HepG2 (cell line): ENCODE results near the gene MAGEB18. TPM values are rescaled to one million over a fixed set of nuclear protein-coding genes. Genes with fewer than 3 reads are reported as not detected.

Experiments
- CENPX ChIP-seq: sonication (generic); formaldehyde crosslinking; IDR thresholded peaks from 2 replicates; pipeline ENCODE4 v1.9.0; 2021; ENCODE audit warnings: mild to moderate bottlenecking, missing genetic modification reagents, moderate library complexity
- FIP1L1 ChIP-seq: fragments of 200-400 bp; formaldehyde crosslinking; IDR thresholded peaks from 2 replicates; pipeline ENCODE4 v1.6.1; 2018; ENCODE audit warnings: low read depth, mild to moderate bottlenecking, low read length, moderate library complexity, borderline replicate concordance; ENCODE audit not compliant: insufficient read depth
- FLYWCH1 ChIP-seq: sonication (generic); formaldehyde crosslinking; IDR thresholded peaks from 2 replicates; pipeline ENCODE4 v1.8.1; 2023; ENCODE audit warnings: mild to moderate bottlenecking, missing genetic modification reagents
- RFXANK ChIP-seq: IDR thresholded peaks from 2 replicates; pipeline ENCODE4 v1.6.1; 2016
- ZNF615 ChIP-seq: sonication (generic); formaldehyde crosslinking; IDR thresholded peaks from 2 replicates; pipeline ENCODE4 v1.5.0; 2020; ENCODE audit warnings: mild to moderate bottlenecking, missing genetic modification reagents, borderline replicate concordance
- ZNF616 ChIP-seq: sonication (generic); formaldehyde crosslinking; IDR thresholded peaks from 2 replicates; pipeline ENCODE4 v1.5.0; 2020; ENCODE audit warnings: low read depth, mild to moderate bottlenecking, missing genetic modification reagents
- ZNF75D ChIP-seq: sonication (generic); formaldehyde crosslinking; IDR thresholded peaks from 2 replicates; pipeline ENCODE4 v1.8.1; 2023; ENCODE audit warnings: missing genetic modification reagents, mild to moderate bottlenecking, borderline replicate concordance
- ZNF776 ChIP-seq: sonication (generic); formaldehyde crosslinking; IDR thresholded peaks from 2 replicates; pipeline ENCODE4 v1.4.0; 2020; ENCODE audit warnings: mild to moderate bottlenecking, missing genetic modification reagents
- polyA plus RNA-seq, 8 experiments: library from polyadenylated mRNA; depleted of rRNA in 3 of 8; stranded (reverse) in 7 of 8; unstranded in 1 of 8; fragments of >200 nt; fragmentation: Illumina TruSeq in 4 of 8; extraction: Trizol in 4 of 8; gene quantifications; 2 replicates each; pipeline versions ENCODE4 v1.2.1 to v1.2.3, GENCODE V29; 2011 to 2016; ENCODE audit warnings: low read depth in 4 of 8, missing spikeins in 1 of 8, mixed read lengths in 1 of 8; ENCODE audit not compliant: insufficient read depth in 1 of 8
- total RNA-seq, 5 experiments: library from RNA; depleted of rRNA; stranded (reverse); fragments of >200 nt; fragmentation: Illumina TruSeq; extraction: Trizol; gene quantifications; 2 replicates each; pipeline ENCODE4 v1.2.3, GENCODE V29; 2016; ENCODE audit warnings: low read depth in 1 of 5
- TF ChIP-seq, protein P1 (sequence below): sonication (generic); formaldehyde crosslinking; IDR thresholded peaks from 2 replicates; pipeline ENCODE4 v1.8.1; 2023; ENCODE audit warnings: mild to moderate bottlenecking, missing genetic modification reagents
- TF ChIP-seq, protein P2 (sequence below): sonication (generic); formaldehyde crosslinking; IDR thresholded peaks from 2 replicates; pipeline ENCODE4 v1.5.0; 2020; ENCODE audit warnings: mild to moderate bottlenecking, missing genetic modification reagents
- TF ChIP-seq, protein P3 (sequence below): sonication (generic); formaldehyde crosslinking; IDR thresholded peaks from 2 replicates; pipeline ENCODE4 v1.4.0; 2020; ENCODE audit warnings: missing genetic modification reagents

MAGEB18 gene
- total and polyA plus RNA-seq, 2 of the 13 experiments (the other 11 are each of a cell fraction or from before 2014, with no cell fraction given), result not detected

DNA sequence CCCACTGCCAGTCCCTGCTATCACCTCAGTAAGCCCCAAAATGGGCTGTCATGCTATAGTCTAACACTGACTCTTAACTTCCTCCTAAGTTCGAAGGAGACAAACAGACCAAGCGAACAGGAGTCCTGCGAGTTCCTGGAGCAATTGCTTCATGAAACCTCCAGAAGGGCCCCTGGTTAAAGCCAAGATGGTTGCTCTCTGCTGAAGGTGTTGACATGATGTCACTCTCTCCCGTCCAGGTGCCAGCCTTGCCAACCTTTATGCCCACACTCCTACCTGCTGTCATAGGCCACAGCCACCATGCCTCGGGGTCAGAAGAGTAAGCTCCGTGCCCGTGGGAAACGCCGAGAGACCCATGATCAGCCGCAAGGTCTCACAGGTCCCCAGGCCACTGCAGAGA lies 22.2 kb downstream of the MAGEB18 start, which contains the start of gene MAGEB6B (continued):
- TF ChIP-seq, protein P1, sequence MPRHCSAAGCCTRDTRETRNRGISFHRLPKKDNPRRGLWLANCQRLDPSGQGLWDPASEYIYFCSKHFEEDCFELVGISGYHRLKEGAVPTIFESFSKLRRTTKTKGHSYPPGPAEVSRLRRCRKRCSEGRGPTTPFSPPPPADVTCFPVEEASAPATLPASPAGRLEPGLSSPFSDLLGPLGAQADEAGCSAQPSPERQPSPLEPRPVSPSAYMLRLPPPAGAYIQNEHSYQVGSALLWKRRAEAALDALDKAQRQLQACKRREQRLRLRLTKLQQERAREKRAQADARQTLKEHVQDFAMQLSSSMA (CRISPR knock-in tag), result no peak
- TF ChIP-seq, protein P2, sequence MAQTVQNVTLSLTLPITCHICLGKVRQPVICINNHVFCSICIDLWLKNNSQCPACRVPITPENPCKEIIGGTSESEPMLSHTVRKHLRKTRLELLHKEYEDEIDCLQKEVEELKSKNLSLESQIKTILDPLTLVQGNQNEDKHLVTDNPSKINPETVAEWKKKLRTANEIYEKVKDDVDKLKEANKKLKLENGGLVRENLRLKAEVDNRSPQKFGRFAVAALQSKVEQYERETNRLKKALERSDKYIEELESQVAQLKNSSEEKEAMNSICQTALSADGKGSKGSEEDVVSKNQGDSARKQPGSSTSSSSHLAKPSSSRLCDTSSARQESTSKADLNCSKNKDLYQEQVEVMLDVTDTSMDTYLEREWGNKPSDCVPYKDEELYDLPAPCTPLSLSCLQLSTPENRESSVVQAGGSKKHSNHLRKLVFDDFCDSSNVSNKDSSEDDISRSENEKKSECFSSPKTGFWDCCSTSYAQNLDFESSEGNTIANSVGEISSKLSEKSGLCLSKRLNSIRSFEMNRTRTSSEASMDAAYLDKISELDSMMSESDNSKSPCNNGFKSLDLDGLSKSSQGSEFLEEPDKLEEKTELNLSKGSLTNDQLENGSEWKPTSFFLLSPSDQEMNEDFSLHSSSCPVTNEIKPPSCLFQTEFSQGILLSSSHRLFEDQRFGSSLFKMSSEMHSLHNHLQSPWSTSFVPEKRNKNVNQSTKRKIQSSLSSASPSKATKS, result no peak
- TF ChIP-seq FIP1L1, result no peak
- no peak for TF ChIP-seq FLYWCH1 (CRISPR knock-in tag)
- no peak for TF ChIP-seq ZNF776 (CRISPR knock-in tag)
- TF ChIP-seq, protein P3, sequence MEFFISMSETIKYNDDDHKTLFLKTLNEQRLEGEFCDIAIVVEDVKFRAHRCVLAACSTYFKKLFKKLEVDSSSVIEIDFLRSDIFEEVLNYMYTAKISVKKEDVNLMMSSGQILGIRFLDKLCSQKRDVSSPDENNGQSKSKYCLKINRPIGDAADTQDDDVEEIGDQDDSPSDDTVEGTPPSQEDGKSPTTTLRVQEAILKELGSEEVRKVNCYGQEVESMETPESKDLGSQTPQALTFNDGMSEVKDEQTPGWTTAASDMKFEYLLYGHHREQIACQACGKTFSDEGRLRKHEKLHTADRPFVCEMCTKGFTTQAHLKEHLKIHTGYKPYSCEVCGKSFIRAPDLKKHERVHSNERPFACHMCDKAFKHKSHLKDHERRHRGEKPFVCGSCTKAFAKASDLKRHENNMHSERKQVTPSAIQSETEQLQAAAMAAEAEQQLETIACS (CRISPR knock-in tag), result no peak
- no peak for TF ChIP-seq ZNF75D
- TF ChIP-seq ZNF616 (CRISPR knock-in tag), result no peak
- TF ChIP-seq CENPX, result no peak
- no peak for TF ChIP-seq RFXANK (CRISPR knock-in tag)
- TF ChIP-seq ZNF615 (CRISPR knock-in tag), result no peak

Other genes with a start within 250 kb of the MAGEB18 start
- gene MAGEB6B, start 22.3 kb downstream of the MAGEB18 start, total RNA-seq (2016; rRNA removed; fragmentation: Illumina TruSeq; extraction: Trizol), result not detected in 2 replicates
- not detected in 2 replicates for gene MAGEB6B, start 22.3 kb downstream of the MAGEB18 start, polyA plus RNA-seq (2011; rRNA removed)
- not detected in 2 replicates for gene MAGEB6, start 54.1 kb downstream of the MAGEB18 start, total RNA-seq (2016; rRNA removed; fragmentation: Illumina TruSeq; extraction: Trizol)
- gene MAGEB6, start 54.1 kb downstream of the MAGEB18 start, polyA plus RNA-seq (2011; rRNA removed), result 0.04 TPM in 1 of 2 replicates, not detected in the other
- not detected in 2 replicates for gene MAGEB5, start 77.8 kb downstream of the MAGEB18 start, total RNA-seq (2016; rRNA removed; fragmentation: Illumina TruSeq; extraction: Trizol)
- not detected in 2 replicates for gene MAGEB5, start 77.8 kb downstream of the MAGEB18 start, polyA plus RNA-seq (2011; rRNA removed)